Activated T-cell treated with anti-CD3 and anti-CD28 coated beads for 1 hour (primary cell): ENCODE data around the gene USP20.

Source experiments
- DNase-seq: peaks from one replicate; pipeline ENCODE4 v3.0.0-alpha.2; 2020; ENCODE audit warnings: low read depth

The USP20 gene

GRCh38 chr9:129919841-129920240 lies 84.6 kb downstream of the USP20 start:
- DNase-seq = no peak

GRCh38 chr9:129921905-129922304 lies 86.6 kb downstream of the USP20 start:
- DNase-seq = no peak

- no peak for DNase-seq
Measured at GRCh38 chr9:129923589-129923988, 88.3 kb downstream of the USP20 start.

GRCh38 chr9:129929496-129930125 lies 94.4 kb downstream of the USP20 start:
- no peak for DNase-seq

- no peak for DNase-seq
Measured at GRCh38 chr9:129930743-129931142, 95.5 kb downstream of the USP20 start.
